Heart right ventricle (tissue), 16 donors: ENCODE measurements around the gene RANBP9. TPM values are rescaled to one million over a fixed set of nuclear protein-coding genes. Genes with fewer than 3 reads are reported as not detected.

Source experiments
- ATAC-seq, 8 donors: fragments of 200-7000 bp; cut with Tn5 transposase; one replicate each; pipeline ENCODE4 v1.9.1; 2020; ENCODE audit warnings: mild to moderate bottlenecking in 8 of 8, moderate library complexity in 8 of 8, moderate number of reproducible peaks in 1 of 8
- DNase-seq, 2 donors: peaks; one replicate each; pipeline ENCODE4 v3.0.0-alpha.2; 2020
- H3K27ac ChIP-seq, 10 donors: fragments of 200-600 bp; sonication (generic) in 2 of 10; one replicate each; pipeline versions ENCODE4 v1.5.0 to v1.8.0; 2020 to 2022; ENCODE audit warnings: mild to moderate bottlenecking in 3 of 10
- H3K27me3 ChIP-seq, 7 donors: fragments of 200-600 bp; one replicate each; pipeline ENCODE4 v1.8.0; 2021 to 2022; ENCODE audit warnings: mild to moderate bottlenecking in 2 of 7
- H3K36me3 ChIP-seq, 9 donors: fragments of 200-600 bp; sonication (generic) in 1 of 9; one replicate each; pipeline versions ENCODE4 v1.5.0 to v1.8.0; 2020 to 2022; ENCODE audit warnings: mild to moderate bottlenecking in 2 of 9
- H3K4me1 ChIP-seq, 9 donors: fragments of 200-600 bp; sonication (generic) in 1 of 9; one replicate each; pipeline versions ENCODE4 v1.5.0 to v1.8.0; 2020 to 2022; ENCODE audit warnings: mild to moderate bottlenecking in 4 of 9
- H3K4me3 ChIP-seq, 10 donors: fragments of 200-600 bp; sonication (generic) in 2 of 10; one replicate each; pipeline versions ENCODE4 v1.5.0 to v1.8.0; 2020 to 2022; ENCODE audit warnings: mild to moderate bottlenecking in 7 of 10, moderate library complexity in 2 of 10
- H3K9me3 ChIP-seq, 11 donors: fragments of 200-600 bp in 10 of 11; sonication (generic) in 2 of 11; one replicate each; pipeline versions ENCODE4 v1.5.0 to v1.8.0; 2013 to 2022; ENCODE audit warnings: mild to moderate bottlenecking in 2 of 11, control low read depth in 1 of 11, moderate library complexity in 1 of 11
- WGBS, 2 donors: extraction: QIAGEN DNeasy Blood & Tissue Kit; methylation state at CpG; one replicate each; pipeline ENCODE4 v1.1.7; 2013; ENCODE audit warnings: inconsistent platforms in 1 of 2; 5-methylcytosine and 5-hydroxymethylcytosine counted together
- intact Hi-C, 10 donors: fragments of 100-400 bp; cut with DNase I; formaldehyde crosslinking; loops; one replicate each; pipeline versions ENCODE4 v1.11.1 to v1.14.2; 2022
- polyA plus RNA-seq, 2 donors: library from polyadenylated mRNA; stranded (reverse); fragments of 200-250 nt; gene quantifications; one replicate each; pipeline ENCODE4 v1.2.3, GENCODE V29; 2013
- total RNA-seq, 10 donors: library from RNA; stranded (reverse); fragmentation: NEBNext Ultra II Directional in 3 of 10; extraction: Animal tissue kit (Norgen Biotek cat#: 25700) in 3 of 10; gene quantifications; one replicate each; pipeline versions ENCODE4 v1.2.1 to v1.2.4, GENCODE V29; 2021 to 2023
- TF ChIP-seq, protein P1 (sequence below), 9 donors: fragments of 200-600 bp; sonication (generic) in 2 of 9; IDR thresholded peaks; one replicate each; pipeline versions ENCODE4 v1.5.0 to v1.8.0; 2021 to 2022; ENCODE audit warnings: antibody characterized with exemption in 9 of 9, mild to moderate bottlenecking in 5 of 9, moderate library complexity in 1 of 9
- donor health status: Arrhythmogenic right ventricular cardiomyopathy.
- donor health status: ischemic (EF 13 %, LVEDD 7.1; RV severe dilation, severe dysfunction).
- donor health status: healthy with polysubstance abuse.
- donor health status: DM: no; HTN: yes; CAD: no.
- donor health status: DM: no; HTN: no; CAD: no.
- donor health status: ischemic (EF 25% LVEDD 6.9; RV normal size, moderate dysfunction).
- donor health status: ischemic (EF 25% LVEDD 5.7; RV mildly dilated, moderate dysfunction).
- donor health status: healthy.
- donor health status: DM: yes; HTN: yes; CAD: no.
- donor health status: Ischemic cardiomyopathy.
- donor health status: ischemic (EF 35%, LVEDD 5.7; RV mildly dilated, moderate dysfunction).
- donor health status: nonischemic (EF 11% LVEDD 7.7; RV severe dilation, severe dysfunction).
- donor health status: DM: yes; HTN: yes; CAD: no.
- donor health status: PGD.
- donor health status: ischemic (EF 29% LVEDD 5.4; RV normal size, mild dysfunction).
- donor health status: nonischemic (EF 23%, LVEDD 6.1; RV moderate dilation, normal function).

RANBP9 gene
- total and polyA plus RNA-seq, 12 donors, result 10.0 to 41.6 (median 33.8) TPM

DNA sequence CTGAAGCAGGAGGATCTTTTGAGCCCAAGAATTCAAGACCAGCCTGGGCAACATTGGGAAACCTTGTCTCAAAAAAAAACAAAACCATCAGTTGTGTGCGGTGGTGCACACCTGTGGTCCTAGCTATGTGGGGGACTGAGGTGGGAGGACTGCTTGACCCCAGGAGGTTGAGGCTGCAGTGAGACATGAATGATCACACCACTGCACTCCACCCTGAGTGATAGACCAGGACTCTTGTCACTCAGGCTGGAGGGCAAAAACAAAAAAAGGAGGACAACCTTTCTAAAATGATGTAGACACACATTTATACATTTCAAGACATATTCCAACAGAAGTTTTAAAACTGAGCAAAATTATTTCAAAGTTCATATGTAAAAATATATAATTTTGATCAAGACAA is 51.4 kb downstream of the RANBP9 start:
- DNase-seq (no peak), ATAC-seq (no peak)
- WGBS, 2 donors, result 94 to 97% methylated on average over 1 of the region's 1 CpG
- Histone ChIP-seq H3K9me3 (no peaks in the 10 kb centered on the region), H3K4me3 (no peak overlapping the region), H3K36me3 (peaks cover 0 to 15% (median 0%) of the 10 kb centered on the region in 9 donors), H3K27me3 (no peaks in the 10 kb centered on the region), H3K27ac (no peak overlapping the region), H3K4me1 (peaks cover 0 to 56% (median 34%) of the 10 kb centered on the region in 9 donors)
- TF ChIP-seq, protein P1, sequence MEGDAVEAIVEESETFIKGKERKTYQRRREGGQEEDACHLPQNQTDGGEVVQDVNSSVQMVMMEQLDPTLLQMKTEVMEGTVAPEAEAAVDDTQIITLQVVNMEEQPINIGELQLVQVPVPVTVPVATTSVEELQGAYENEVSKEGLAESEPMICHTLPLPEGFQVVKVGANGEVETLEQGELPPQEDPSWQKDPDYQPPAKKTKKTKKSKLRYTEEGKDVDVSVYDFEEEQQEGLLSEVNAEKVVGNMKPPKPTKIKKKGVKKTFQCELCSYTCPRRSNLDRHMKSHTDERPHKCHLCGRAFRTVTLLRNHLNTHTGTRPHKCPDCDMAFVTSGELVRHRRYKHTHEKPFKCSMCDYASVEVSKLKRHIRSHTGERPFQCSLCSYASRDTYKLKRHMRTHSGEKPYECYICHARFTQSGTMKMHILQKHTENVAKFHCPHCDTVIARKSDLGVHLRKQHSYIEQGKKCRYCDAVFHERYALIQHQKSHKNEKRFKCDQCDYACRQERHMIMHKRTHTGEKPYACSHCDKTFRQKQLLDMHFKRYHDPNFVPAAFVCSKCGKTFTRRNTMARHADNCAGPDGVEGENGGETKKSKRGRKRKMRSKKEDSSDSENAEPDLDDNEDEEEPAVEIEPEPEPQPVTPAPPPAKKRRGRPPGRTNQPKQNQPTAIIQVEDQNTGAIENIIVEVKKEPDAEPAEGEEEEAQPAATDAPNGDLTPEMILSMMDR (IDR thresholded peaks at IDR 0.05), result no peak
- intact Hi-C loops, result no loop called here

DNA sequence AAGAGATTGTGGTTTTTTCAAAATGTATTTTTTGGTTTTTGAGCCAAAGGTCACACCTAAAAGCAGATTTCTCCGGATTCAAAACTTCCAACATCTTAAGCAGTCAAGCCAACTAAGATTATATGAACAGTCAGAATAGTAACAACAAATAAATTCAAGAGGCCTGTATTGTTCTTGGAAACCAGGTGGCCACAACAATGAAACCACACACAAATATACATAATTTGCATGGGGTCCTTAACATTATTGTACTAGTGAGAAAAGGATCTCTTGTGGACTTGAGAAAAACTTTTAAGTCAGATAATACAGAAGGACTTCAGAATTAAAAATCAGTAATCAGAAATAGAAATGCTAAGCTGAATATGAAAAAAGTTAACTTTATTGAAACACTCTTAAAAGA is 55.9 kb downstream of the RANBP9 start:
- ATAC-seq, result no peak
- no peak overlapping the region for H3K4me3 ChIP-seq
- H3K4me1 ChIP-seq, result peaks cover 0 to 21% (median 16%) of the 10 kb centered on the region in 9 donors
- TF ChIP-seq, protein P1 (IDR thresholded peaks at IDR 0.05), result no peak
- no peak overlapping the region for H3K27ac ChIP-seq
- peaks cover 0 to 29% (median 0%) of the 10 kb centered on the region in 9 donors for H3K36me3 ChIP-seq
- DNase-seq, result no peak
- intact Hi-C loops, result no loop called here
- H3K27me3 ChIP-seq, result no peaks in the 10 kb centered on the region
- 66 to 76% methylated on average over 1 of the region's 1 CpG for WGBS, 2 donors
- no peaks in the 10 kb centered on the region for H3K9me3 ChIP-seq

DNA sequence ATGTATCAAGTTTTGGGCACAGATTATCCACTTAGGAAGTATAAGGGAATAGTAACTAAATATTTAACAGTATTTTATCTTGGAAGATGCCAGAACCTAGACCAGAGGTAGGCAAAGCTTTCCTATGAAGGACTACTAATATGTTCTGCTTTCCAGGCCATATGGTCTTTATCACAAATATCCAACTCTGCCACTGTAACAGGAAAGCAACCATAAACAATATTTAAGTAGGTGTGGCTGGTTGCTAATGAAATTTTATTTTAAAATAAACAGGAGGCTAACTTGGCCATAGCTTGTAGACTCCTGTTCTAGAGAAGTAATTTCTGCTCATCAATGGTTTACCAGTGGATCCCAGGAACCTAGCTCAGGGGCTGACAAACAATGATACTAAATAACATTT is 57.1 kb downstream of the RANBP9 start:
- DNase-seq (no peak), ATAC-seq (no peak)
- Histone ChIP-seq H3K4me3 (no peak overlapping the region), H3K9me3 (no peaks in the 10 kb centered on the region), H3K36me3 (peaks cover 0 to 37% (median 0%) of the 10 kb centered on the region in 9 donors), H3K27ac (no peak overlapping the region), H3K27me3 (no peaks in the 10 kb centered on the region), H3K4me1 (peaks cover 0 to 9% (median 7%) of the 10 kb centered on the region in 9 donors)
- TF ChIP-seq, protein P1 (IDR thresholded peaks at IDR 0.05), result no peak
- intact Hi-C loops, result no loop called here

DNA sequence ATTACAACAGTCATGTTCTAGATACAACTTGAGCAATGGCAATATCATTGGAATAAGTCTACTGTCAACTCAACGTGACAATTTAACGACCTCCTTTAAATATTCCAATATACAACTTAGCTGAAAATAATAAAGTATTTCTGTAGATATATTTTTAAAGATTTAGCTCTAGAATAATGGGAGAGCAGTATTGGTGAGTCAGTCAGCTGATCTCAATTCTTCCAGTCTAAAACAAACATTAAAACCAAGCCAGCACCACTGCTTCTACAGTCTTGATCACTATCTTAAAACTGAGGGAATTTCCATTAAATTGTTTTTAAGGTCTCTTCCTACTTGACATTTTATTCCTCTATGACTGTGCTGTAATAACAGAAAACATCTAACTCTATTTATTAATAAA is 58.3 kb downstream of the RANBP9 start:
- no peak overlapping the region for H3K4me3 ChIP-seq
- WGBS, 2 donors, result 86 to 88% methylated on average over 2 of the region's 2 CpGs
- intact Hi-C loops, result no loop called here
- no peak overlapping the region for H3K27ac ChIP-seq
- H3K4me1 ChIP-seq, result peaks cover 0 to 8% (median 0%) of the 10 kb centered on the region in 9 donors
- TF ChIP-seq, protein P1 (IDR thresholded peaks at IDR 0.05), result no peak
- ATAC-seq, result no peak
- DNase-seq, result no peak
- no peaks in the 10 kb centered on the region for H3K9me3 ChIP-seq
- peaks cover 0 to 37% (median 0%) of the 10 kb centered on the region in 9 donors for H3K36me3 ChIP-seq
- no peaks in the 10 kb centered on the region for H3K27me3 ChIP-seq
